SK-N-SH treated with all-trans-retinoic acid at 6 μM for 48 hours (cell line): Measurements from ENCODE around the gene NPR3.

ENCODE experiments used
- ATAC-seq: fragments of 200-7000 bp; cut with Tn5 transposase; 3 replicates; pipeline ENCODE4 v1.9.1; 2020; ENCODE audit warnings: mild to moderate bottlenecking, moderate library complexity
- ARNTL ChIP-seq: fragments of 450-650 bp; formaldehyde crosslinking; IDR thresholded peaks from 2 replicates; pipeline ENCODE4 v1.5.0; 2020; ENCODE audit warnings: low read depth, mild to moderate bottlenecking, moderate library complexity, borderline replicate concordance
- BACH2 ChIP-seq: fragments of 250-450 bp; sonication (Bioruptor Pico); IDR thresholded peaks from 2 replicates; pipeline ENCODE4 v1.9.0; 2021; ENCODE audit warnings: mild to moderate bottlenecking, borderline replicate concordance
- CSRNP3 ChIP-seq: fragments of 250-450 bp; sonication (Bioruptor Pico); IDR thresholded peaks from 2 replicates; pipeline ENCODE4 v1.5.1; 2021; ENCODE audit warnings: mild to moderate bottlenecking, moderate library complexity
- ESRRG ChIP-seq: fragments of 250-450 bp; sonication (Bioruptor Pico); IDR thresholded peaks from 2 replicates; pipeline ENCODE4 v1.6.1; 2021; ENCODE audit warnings: mild to moderate bottlenecking
- GLIS3 ChIP-seq: fragments of 250-450 bp; sonication (Bioruptor Pico); IDR thresholded peaks from 2 replicates; pipeline ENCODE4 v1.5.0; 2020; ENCODE audit warnings: mild to moderate bottlenecking, moderate library complexity
- ISL1 ChIP-seq: fragments of 250-450 bp; sonication (Bioruptor Pico); IDR thresholded peaks from 2 replicates; pipeline ENCODE4 v2.1.2; 2022; ENCODE audit warnings: mild to moderate bottlenecking, moderate library complexity
- OSR1 ChIP-seq: fragments of 250-450 bp; sonication (Bioruptor Pico); IDR thresholded peaks from 2 replicates; pipeline ENCODE4 v1.8.0; 2022; ENCODE audit warnings: moderate library complexity, mild to moderate bottlenecking, inconsistent platforms
- PATZ1 ChIP-seq: fragments of 250-450 bp; sonication (Bioruptor Pico); IDR thresholded peaks from 2 replicates; pipeline ENCODE4 v1.8.0; 2020; ENCODE audit warnings: mild to moderate bottlenecking, moderate library complexity, borderline replicate concordance
- POU6F1 ChIP-seq: fragments of 250-450 bp; sonication (Bioruptor Pico); IDR thresholded peaks from 2 replicates; pipeline ENCODE4 v1.8.0; 2021; ENCODE audit warnings: low read depth, mild to moderate bottlenecking, moderate library complexity, borderline replicate concordance
- PPARA ChIP-seq: fragments of 250-450 bp; sonication (Bioruptor Pico); IDR thresholded peaks from 2 replicates; pipeline ENCODE4 v1.5.0; 2020; ENCODE audit warnings: mild to moderate bottlenecking, borderline replicate concordance
- RARB ChIP-seq: fragments of 250-450 bp; sonication (Bioruptor Pico); IDR thresholded peaks from 2 replicates; pipeline ENCODE4 v1.8.0; 2021; ENCODE audit warnings: mild to moderate bottlenecking, moderate library complexity
- SNAI2 ChIP-seq: fragments of 250-450 bp; sonication (Bioruptor Pico); IDR thresholded peaks from 2 replicates; pipeline ENCODE4 v1.5.0; 2020; ENCODE audit warnings: mild to moderate bottlenecking, moderate library complexity
- TCF4 ChIP-seq: fragments of 250-450 bp; sonication (Bioruptor Pico); IDR thresholded peaks from 2 replicates; pipeline ENCODE4 v1.8.0; 2021; ENCODE audit warnings: mild to moderate bottlenecking, moderate library complexity, borderline replicate concordance
- TOX ChIP-seq: fragments of 250-450 bp; sonication (Bioruptor Pico); IDR thresholded peaks from 2 replicates; pipeline ENCODE4 v1.8.0; 2021; ENCODE audit warnings: mild to moderate bottlenecking, moderate library complexity, borderline replicate concordance
- ZC3H10 ChIP-seq: fragments of 250-450 bp; sonication (Bioruptor Pico); IDR thresholded peaks from 2 replicates; pipeline ENCODE4 v1.5.1; 2021; ENCODE audit warnings: mild to moderate bottlenecking, moderate library complexity
- ZFP3 ChIP-seq: fragments of 250-450 bp; sonication (Bioruptor Pico); IDR thresholded peaks from 2 replicates; pipeline ENCODE4 v1.5.0; 2020; ENCODE audit warnings: mild to moderate bottlenecking, moderate library complexity
- ZFP30 ChIP-seq: fragments of 450-650 bp; formaldehyde crosslinking; IDR thresholded peaks from 2 replicates; pipeline ENCODE4 v1.5.0; 2022; ENCODE audit warnings: mild to moderate bottlenecking, moderate library complexity
- ZNF565 ChIP-seq: fragments of 450-650 bp; formaldehyde crosslinking; conservative IDR thresholded peaks from 2 replicates; pipeline ENCODE4 v1.5.0; 2020; ENCODE audit warnings: low read depth, mild to moderate bottlenecking, moderate library complexity
- ZNF70 ChIP-seq: fragments of 450-650 bp; formaldehyde crosslinking; IDR thresholded peaks from 2 replicates; pipeline ENCODE4 v1.5.0; 2020; ENCODE audit warnings: mild to moderate bottlenecking, moderate library complexity
- ZNF8 ChIP-seq: fragments of 450-650 bp; formaldehyde crosslinking; IDR thresholded peaks from 2 replicates; pipeline ENCODE4 v1.5.0; 2020; ENCODE audit warnings: mild to moderate bottlenecking, moderate library complexity

NPR3 gene

GRCh38 chr5:32734827-32735378 lies 23.8 kb downstream of the NPR3 start:
- TF ChIP-seq ARNTL (CRISPR knock-in tag) = no peak
- no peak for TF ChIP-seq TOX
- TF ChIP-seq PATZ1 (CRISPR knock-in tag) = no peak
- TF ChIP-seq ZFP30 = no peak
- TF ChIP-seq BACH2 (CRISPR knock-in tag) = no peak
- no peak for TF ChIP-seq ZFP3
- no peak for TF ChIP-seq SNAI2 (CRISPR knock-in tag)
- no peak for TF ChIP-seq OSR1 (CRISPR knock-in tag)
- TF ChIP-seq ZNF70 (CRISPR knock-in tag) = no peak
- TF ChIP-seq ZNF565 (CRISPR knock-in tag) = no peak
- TF ChIP-seq ZC3H10 (CRISPR knock-in tag) = no peak
- no peak for TF ChIP-seq RARB
- no peak for TF ChIP-seq POU6F1 (CRISPR knock-in tag)
- TF ChIP-seq GLIS3 = no peak
- TF ChIP-seq ISL1 (CRISPR knock-in tag) = no peak
- no peak for TF ChIP-seq CSRNP3 (CRISPR knock-in tag)
- ATAC-seq = peak; percentile 35

GRCh38 chr5:32735512-32735911 lies 24.4 kb downstream of the NPR3 start:
- no peak for TF ChIP-seq PPARA
- TF ChIP-seq POU6F1 (CRISPR knock-in tag) = no peak
- no peak for ATAC-seq

- ATAC-seq = peak; percentile 24; the same call in 2 of the 3 replicates
Measured at GRCh38 chr5:32736842-32737241, 25.7 kb downstream of the NPR3 start.

GRCh38 chr5:32740651-32741050 lies 29.5 kb downstream of the NPR3 start:
- TF ChIP-seq ARNTL (CRISPR knock-in tag) (no peak), TOX (no peak), ZFP3 (no peak), ZNF565 (CRISPR knock-in tag) (no peak), CSRNP3 (CRISPR knock-in tag) (no peak), ZFP30 (no peak), ZNF8 (CRISPR knock-in tag) (no peak), GLIS3 (no peak), TCF4 (CRISPR knock-in tag) (no peak), ESRRG (CRISPR knock-in tag) (no peak), ZNF70 (CRISPR knock-in tag) (no peak), POU6F1 (CRISPR knock-in tag) (no peak)
- ATAC-seq = no peak

More at GRCh38 chr5:32736842-32737241, 25.7 kb downstream of the NPR3 start:
- TF ChIP-seq ZFP3 = no peak
- no peak for TF ChIP-seq ESRRG (CRISPR knock-in tag)
- TF ChIP-seq BACH2 (CRISPR knock-in tag) = no peak
- TF ChIP-seq CSRNP3 (CRISPR knock-in tag) = no peak
- TF ChIP-seq ISL1 (CRISPR knock-in tag) = no peak
- TF ChIP-seq GLIS3 = no peak
- no peak for TF ChIP-seq SNAI2 (CRISPR knock-in tag)
- TF ChIP-seq RARB = no peak
